NT2/D1 (cell line): ENCODE results near the gene GMPR.

ENCODE experiments used
- SUZ12 ChIP-seq: IDR thresholded peaks from 2 replicates; pipeline ENCODE4 v1.6.1; 2011; ENCODE audit not compliant: insufficient read length, insufficient read depth; ENCODE audit errors: extremely low read depth
- YY1 ChIP-seq: IDR thresholded peaks from 2 replicates; pipeline ENCODE4 v1.6.1; 2011; ENCODE audit not compliant: insufficient read length, insufficient read depth
- ZNF274 ChIP-seq: IDR thresholded peaks from 2 replicates; pipeline ENCODE4 v1.6.1; 2011; ENCODE audit warnings: mild to moderate bottlenecking, low read depth, low read length

GRCh38 chr6:16209539-16209938 lies 28.8 kb upstream of the GMPR start:
- TF ChIP-seq SUZ12, result no peak
- no peak for TF ChIP-seq ZNF274
- TF ChIP-seq YY1, result no peak
